ENCODE results near the gene GPR42.

Gene GPR42

GRCh38 chr19:35370722-35371121 is at the start of gene GPR42:
GPR42 (plus strand) TSS chr19:35371068; CDS start chr19:35371360, 292 bp downstream.
- no peak for DNase-seq (ENCODE audit: low read depth in 2 of 2)

- DNase-seq (ENCODE audit: low read depth in 2 of 2), result no peak
Measured at GRCh38 chr19:35321291-35321690, 49.6 kb upstream of the GPR42 start.

- DNase-seq (ENCODE audit: low read depth in 2 of 2), result no peak
Measured at GRCh38 chr19:35322014-35322413, 48.9 kb upstream of the GPR42 start.

- DNase-seq (ENCODE audit: low read depth in 2 of 2), result no peak
Measured at GRCh38 chr19:35327642-35328041, 43.2 kb upstream of the GPR42 start.

GRCh38 chr19:35328851-35329285 is 42.0 kb upstream of the GPR42 start, which contains the start of gene CD22:
CD22 (plus strand) TSS chr19:35329187; CDS start chr19:35332041, 2,854 bp downstream.
- no peak for DNase-seq (ENCODE audit: low read depth in 2 of 2)

- DNase-seq (ENCODE audit: low read depth in 2 of 2), result no peak
Measured at GRCh38 chr19:35329323-35329722, 41.5 kb upstream of the GPR42 start.

GRCh38 chr19:35330475-35330874 is 40.4 kb upstream of the GPR42 start:
- DNase-seq (ENCODE audit: low read depth in 2 of 2), result no peak

- no peak for DNase-seq (ENCODE audit: low read depth in 2 of 2)
Measured at GRCh38 chr19:35331551-35332214, 39.2 kb upstream of the GPR42 start.

GRCh38 chr19:35332817-35333216 is 38.1 kb upstream of the GPR42 start:
- no peak for DNase-seq (ENCODE audit: low read depth in 2 of 2)

GRCh38 chr19:35334144-35334753 is 36.6 kb upstream of the GPR42 start:
- DNase-seq (ENCODE audit: low read depth in 2 of 2), result no peak

- no peak for DNase-seq (ENCODE audit: low read depth in 2 of 2)
Measured at GRCh38 chr19:35336166-35336955, 34.5 kb upstream of the GPR42 start.

- no peak for DNase-seq (ENCODE audit: low read depth in 2 of 2)
Measured at GRCh38 chr19:35337097-35337983, 33.5 kb upstream of the GPR42 start.

- no peak for DNase-seq (ENCODE audit: low read depth in 2 of 2)
Measured at GRCh38 chr19:35337984-35338296, 32.9 kb upstream of the GPR42 start.

GRCh38 chr19:35340431-35340830 is 30.4 kb upstream of the GPR42 start:
- DNase-seq (ENCODE audit: low read depth in 2 of 2), result no peak

GRCh38 chr19:35341006-35341405 is 29.9 kb upstream of the GPR42 start:
- no peak for DNase-seq (ENCODE audit: low read depth in 2 of 2)

GRCh38 chr19:35341565-35342225 is 29.2 kb upstream of the GPR42 start:
- DNase-seq (ENCODE audit: low read depth in 2 of 2), result no peak

- DNase-seq (ENCODE audit: low read depth in 2 of 2), result no peak
Measured at GRCh38 chr19:35342430-35342829, 28.4 kb upstream of the GPR42 start.

- no peak for DNase-seq (ENCODE audit: low read depth in 2 of 2)
Measured at GRCh38 chr19:35344511-35345031, 26.3 kb upstream of the GPR42 start.

GRCh38 chr19:35345671-35346111 is 25.2 kb upstream of the GPR42 start:
- no peak for DNase-seq (ENCODE audit: low read depth in 2 of 2)

GRCh38 chr19:35346193-35347052 is 24.4 kb upstream of the GPR42 start:
- DNase-seq (ENCODE audit: low read depth in 2 of 2), result no peak
